NOMO-1 treated with DMSO at 0.1 percent for 48 hours (cell line): Measurements from ENCODE around the gene RNF182.
A peak's percentile ranks its signal among the peaks of the same experiment; 100 is the strongest.
"Not testable (repeated sequence)": the region's sequence is repeated elsewhere in the genome, so short reads cannot be mapped to it uniquely, and the experiment has no call there.

Experiments used
- DNase-seq: peaks from one replicate; lab custom pipeline; 2025; ENCODE audit not compliant: unreplicated experiment; lab: John Stamatoyannopoulos, UW

The RNF182 gene, protein sequence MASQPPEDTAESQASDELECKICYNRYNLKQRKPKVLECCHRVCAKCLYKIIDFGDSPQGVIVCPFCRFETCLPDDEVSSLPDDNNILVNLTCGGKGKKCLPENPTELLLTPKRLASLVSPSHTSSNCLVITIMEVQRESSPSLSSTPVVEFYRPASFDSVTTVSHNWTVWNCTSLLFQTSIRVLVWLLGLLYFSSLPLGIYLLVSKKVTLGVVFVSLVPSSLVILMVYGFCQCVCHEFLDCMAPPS

DNA sequence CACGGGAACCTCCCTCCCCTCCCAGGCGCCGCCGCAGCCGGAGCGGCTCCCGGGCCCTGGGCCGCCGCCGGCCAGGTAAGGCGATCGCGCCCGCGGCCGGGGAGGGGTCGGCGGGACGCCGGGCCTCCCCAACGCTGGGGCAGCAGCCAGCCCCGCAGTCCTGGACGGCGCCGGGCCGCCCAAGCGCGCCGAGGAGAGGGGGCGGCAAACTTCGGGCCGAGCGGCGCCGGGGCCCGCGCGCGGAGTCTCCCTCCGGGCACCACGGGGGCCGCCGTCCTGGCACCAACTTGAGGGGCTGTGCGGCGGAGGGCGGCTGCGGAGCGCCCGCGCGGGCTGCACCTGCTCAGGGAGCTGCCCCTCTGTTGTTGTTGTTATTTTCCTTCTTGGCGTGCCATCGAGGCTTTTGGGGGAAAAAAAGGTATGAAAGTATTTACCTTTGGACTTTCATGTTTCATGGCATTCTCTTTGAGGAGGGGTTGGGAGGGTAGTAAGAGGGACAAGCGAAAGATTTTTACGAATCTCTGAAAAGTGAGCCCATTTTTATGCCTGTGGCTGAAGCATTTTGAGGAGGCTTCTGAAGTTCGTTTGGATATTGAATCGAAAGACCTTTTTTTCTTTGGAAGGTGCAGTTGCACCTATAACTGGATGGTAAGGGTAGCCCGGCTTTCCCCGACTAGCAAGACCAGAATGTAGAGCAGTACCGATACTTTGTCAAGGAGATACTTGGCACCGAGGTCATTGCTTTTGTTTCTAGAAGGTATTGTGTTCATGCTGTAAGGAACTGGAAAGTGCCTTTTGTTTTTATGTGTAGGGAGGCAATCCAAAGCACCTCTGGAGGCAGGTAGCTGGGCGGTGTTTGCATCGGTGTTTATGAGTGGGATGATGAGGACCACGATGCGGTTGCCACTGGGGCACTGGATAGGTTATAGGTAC lies at the start of gene RNF182:
Gene RNF182, plus strand, starts transcription at position 4 of the 933 bp plus-strand sequence. CDS start 52,168 bp downstream, outside the sequence.
- peak; percentile 10 for DNase-seq

DNA sequence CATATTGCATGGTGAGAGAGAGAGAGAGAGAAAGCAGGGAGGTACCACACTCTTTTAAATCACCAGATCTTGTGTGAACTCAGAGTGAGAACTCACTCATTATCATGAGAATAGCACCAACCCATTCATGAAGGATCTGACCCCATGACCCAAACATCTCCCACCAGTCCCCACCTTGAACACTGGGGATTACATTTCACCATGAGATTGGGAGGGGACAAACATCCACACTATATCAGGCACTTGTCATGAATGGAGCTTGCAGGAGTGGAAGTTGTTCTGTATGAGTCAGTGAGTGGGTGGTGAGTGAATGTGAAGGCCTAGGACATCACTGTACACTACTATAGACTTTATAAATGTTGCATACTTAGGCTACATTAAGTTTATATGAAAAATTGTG lies 47.7 kb upstream of the RNF182 start:
- no peak for DNase-seq

DNA sequence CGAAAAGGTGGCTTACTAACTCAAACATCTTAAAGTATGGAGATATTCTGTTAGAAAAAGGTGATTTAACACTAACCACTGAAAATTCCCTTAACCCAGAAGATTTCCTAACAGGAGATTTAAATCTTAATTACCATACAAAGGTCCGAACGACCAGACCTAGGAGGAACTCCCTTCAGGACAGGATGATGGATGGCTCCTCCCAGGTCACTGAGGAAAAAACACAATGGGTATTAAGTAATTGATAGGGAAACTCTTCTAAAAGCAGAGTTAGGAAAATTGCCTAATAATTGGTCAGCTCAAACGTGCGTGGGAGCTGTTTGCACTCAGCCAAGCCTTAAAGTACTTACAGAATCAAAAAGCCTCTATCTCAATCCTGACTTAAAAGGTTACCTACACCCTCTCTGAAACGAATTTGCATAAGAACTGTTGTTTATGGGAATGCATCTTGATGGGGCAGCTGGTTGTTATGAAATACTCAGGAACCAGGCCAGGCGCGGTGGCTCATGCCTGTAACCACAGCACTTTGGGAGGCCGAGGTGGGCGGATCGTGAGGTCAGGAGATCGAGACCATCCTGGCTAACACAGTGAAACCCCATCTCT lies 44.6 kb upstream of the RNF182 start:
- DNase-seq, result not testable (repeated sequence)

DNA sequence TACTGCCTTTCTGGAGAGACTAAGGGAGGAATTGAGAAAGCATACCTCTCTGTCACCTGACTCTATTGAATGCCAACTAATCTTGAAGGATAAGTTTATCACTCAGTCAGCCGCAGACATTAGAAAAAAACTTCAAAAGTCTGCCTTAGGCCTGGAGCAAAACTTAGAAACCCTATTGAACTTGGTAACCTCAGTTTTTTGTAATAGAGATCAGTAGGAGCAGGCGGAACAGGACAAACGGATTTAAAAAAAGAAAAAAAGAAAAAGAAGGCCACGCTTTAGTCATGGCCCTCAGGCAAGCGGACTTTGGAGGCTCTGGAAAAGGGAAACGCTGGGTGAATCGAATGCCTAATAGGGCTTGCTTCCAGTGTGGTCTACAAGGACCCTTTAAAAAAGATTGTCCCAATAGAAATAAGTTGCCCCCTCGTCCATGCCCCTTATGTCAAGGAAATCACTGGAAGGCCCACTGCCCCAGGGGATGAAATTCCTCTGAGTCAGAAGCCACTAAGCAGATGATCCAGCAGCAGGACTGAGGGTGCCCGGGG lies 43.1 kb upstream of the RNF182 start:
- DNase-seq, result no peak

DNA sequence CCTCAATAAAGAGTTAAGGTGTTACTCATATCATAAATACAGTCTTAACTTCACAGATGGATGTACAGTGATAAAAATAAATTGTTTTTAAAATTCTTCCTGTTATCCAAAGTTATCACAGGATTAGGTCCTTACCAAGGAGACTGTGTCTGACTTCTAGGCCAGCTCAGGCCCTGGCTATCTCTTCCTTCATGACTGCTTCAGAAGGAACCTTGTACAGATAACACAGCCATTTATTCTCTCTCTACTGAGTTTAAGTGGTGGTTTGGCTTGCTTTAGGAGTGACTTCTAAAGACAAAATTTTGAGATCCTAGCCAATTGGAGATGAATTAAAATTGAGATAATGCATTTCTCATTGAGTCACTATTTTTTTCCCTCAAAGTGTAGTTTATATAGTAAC lies 40.8 kb upstream of the RNF182 start:
- no peak for DNase-seq

DNA sequence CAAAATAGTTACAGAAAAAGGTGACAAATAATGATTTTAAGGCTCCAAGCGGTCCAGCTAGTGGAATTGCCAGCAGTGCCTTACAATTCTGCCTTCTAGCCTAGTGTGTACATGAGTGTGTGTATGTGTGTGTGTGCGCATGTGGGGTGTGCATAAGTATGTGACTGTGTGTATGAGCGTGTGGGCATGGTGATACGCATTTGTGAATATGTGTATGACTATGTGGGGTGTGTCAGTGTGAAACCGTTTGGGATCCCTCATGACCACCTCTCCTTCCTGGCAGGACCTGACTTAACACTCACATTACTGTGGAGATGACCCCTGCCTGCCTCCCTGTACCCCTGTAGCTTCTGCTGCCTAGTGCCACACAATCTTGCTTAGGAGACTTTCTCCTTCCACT lies 40.4 kb upstream of the RNF182 start:
- DNase-seq, result no peak

DNA sequence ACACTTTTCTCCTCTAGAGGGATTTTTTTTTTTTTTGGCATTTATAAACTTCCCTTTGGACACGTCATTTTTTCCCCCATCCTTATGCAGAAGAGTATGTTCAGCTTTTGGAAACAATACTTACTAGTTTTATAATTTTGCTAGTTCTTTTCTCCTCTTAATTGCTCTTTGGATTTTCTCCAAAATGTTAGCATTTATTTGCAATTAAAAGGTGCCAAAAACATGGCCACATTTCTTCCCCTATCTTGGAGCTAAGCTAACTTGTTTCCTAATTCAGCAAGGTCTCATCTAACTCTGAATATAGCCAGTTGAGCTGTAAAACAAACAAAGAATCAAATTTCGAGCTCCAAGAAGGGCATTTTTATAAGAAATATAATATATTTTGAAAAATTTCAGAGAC lies 39.2 kb upstream of the RNF182 start:
- no peak for DNase-seq

DNA sequence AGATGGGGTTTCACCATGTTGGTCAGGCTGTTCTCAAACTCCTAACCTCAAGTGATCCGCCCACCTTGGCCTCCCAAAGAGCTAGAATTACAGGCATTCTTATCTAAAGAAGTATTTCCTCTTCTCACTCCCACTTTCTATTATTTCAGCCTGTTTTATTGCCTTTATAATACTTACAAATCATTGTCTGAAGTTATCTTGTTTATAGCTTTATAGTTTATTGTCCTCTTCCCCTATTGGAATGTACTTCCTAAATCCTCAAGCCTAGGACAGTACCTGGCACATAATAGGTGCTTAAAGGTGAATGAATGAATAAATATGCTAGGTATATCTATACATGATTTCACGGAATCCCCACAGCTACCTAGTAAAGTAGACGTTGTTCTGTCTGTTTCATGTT lies 37.8 kb upstream of the RNF182 start:
- DNase-seq, result no peak

DNA sequence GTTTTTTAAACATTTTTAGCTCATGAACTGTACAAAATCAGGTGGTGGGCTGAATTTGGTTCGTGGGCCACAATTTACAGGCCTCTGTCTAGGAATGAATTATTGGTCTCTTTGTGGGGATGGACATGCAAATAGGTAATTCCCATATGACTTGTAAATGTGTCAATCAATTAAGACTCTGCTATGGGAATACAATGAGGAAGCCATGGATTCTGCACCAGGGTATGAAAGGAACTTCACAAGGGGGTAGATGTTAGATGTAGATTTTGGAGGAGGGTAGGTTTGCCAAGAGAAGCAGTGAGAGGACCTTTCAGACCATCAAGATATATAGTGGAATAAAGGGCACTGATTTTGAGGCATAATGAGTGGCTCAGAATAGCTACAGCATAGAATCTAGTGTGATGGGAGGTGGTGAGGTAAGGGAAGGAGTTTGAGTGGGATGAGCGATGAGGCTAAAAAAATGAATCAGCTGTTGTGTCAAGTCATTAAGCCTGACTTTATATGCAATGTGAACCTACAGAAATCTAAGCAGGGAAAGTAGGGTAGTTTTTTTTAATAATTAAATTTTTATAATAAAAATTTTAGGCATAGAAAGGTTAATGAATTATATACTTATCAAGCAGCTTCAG lies 32.6 kb upstream of the RNF182 start:
- no peak for DNase-seq

DNA sequence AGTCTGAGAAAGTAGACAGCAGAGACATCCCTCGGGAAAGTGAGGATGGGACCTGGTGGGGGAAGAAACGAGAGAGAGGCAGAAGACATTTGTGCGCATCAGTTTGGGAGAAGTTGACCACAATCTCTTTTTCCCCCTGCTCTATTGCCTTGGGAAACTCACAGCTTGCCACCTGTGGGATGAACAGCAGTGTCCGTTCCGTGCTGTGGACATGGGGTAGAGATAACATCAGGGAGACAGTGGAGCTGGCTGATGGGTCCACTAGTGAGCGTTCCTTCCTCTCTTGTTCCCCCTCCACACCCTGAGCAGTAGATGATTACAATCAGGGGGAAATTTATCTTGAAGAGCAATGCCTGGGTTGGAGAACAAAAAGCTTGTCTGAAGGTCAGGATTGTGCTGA lies 21.8 kb upstream of the RNF182 start:
- DNase-seq, result no peak

DNA sequence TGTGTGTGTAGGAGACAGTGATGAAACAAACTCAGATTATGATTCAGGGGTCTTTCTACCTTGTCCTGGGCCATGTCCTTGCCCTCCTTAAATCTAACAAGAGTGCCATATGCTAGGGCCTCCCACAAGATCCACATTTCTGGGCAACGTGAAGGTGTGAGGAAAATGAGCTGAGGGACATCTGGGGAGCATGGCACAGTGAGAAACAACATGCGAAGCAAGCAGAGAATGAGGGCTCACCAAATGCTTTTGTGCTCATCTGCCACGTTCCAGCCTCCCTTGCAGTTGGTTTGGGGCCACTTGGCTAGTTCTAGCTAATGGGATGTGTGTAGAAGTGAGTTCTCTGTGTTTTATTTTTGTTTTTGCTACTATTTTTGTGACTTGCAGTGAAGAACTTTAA lies 21.4 kb upstream of the RNF182 start:
- no peak for DNase-seq

DNA sequence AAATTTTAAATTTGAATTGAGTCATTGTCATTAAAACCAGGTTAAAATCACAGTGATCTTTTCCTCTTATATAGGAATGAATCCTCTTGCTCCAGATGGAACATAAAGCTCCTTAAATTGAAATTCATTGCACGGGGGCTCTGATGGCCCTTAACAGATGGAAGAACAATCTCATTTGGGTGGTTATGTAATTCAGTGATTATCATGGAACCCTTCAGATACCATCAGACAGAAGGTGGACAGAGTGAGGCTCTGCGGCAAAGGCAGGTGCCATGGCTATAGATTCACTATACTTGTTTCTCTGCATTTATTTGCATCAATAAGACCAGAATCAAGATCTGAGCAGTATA lies 17.8 kb upstream of the RNF182 start:
- DNase-seq, result no peak

DNA sequence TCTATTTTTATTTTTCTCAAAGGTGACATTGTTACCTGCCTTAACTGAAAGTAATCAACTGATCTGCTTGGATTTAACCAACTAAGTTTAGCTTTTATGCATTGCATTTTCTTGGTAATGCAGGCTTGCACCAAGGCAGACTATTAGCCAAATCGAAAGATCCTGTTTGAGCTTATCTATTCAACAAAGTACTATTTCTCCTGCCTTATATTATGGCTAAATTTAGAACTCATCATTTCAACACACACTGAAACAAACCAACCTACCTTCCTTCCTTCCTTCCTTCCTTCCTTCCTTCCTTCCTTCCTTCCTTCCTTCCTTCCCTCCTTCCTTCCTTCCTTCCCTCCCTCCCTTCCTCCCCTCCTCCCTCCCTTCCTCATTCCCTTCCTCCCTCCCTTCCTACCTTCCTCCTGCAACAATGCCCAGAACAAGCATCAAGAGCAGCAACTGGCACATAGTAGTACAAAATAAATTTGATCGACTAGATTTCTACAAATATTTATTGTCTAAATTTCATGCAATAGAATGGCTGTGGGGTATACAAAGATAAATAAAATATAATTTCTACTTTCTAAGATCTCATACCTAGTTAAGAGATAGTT lies 17.0 kb upstream of the RNF182 start:
- DNase-seq, result no peak

DNA sequence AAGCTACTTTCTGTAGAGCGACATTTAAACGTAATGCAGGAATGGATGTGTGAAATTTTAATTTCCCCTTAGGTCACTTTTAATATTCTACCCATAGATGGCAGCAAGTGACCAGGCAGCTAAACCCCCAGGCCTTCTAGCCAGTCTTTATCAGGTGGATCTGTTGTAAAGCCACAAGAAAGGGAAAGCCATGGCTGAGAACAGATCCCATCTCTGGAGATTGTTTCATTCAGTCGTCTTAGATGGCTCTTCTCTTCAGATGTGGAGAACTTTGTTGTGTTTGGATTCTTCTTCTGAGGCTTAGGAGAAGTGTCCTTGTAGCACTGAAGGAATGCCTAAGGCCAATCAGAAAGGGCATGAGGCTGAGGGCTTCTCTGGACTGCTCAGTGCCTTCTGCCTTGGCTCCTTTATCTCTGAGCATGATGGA lies 15.8 kb upstream of the RNF182 start:
- peak; percentile 71 for DNase-seq

DNA sequence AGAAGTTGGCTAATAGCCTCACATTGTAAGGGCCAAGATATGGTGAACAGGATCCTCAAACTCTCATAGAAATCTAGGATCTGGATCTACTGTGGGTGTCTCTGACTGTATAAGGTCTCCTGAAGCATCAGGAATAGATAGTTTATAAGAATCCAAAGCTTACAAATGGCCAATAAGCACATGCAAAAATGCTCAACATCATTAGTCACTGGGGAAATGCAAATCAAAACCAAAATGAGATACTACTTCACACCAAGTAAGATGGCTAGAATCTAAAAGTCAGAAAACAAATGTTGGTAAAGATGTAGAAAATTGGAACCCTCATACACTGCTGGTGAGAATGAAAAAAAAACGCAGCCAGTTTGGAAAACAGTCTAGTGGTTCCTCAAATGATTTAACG lies 14.3 kb upstream of the RNF182 start:
- DNase-seq, result no peak

DNA sequence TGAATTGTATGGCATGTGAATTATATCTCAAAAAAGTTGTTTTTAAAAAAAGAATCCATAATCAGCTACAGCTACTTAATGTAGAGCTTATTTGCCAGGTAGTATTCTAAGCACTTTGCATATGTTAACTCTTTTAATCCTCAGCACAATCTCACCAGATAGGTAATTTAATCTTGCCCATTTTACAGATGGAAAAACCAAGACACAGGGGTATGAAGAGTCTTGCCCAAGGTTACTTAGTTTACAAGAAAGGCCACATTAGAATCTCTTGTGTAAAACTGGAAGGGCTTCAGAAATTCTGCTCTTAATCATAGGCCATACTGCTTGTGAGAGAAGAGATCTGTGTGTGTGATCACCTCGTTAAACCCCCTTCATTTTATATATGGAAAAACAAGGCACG lies 13.4 kb upstream of the RNF182 start:
- no peak for DNase-seq

DNA sequence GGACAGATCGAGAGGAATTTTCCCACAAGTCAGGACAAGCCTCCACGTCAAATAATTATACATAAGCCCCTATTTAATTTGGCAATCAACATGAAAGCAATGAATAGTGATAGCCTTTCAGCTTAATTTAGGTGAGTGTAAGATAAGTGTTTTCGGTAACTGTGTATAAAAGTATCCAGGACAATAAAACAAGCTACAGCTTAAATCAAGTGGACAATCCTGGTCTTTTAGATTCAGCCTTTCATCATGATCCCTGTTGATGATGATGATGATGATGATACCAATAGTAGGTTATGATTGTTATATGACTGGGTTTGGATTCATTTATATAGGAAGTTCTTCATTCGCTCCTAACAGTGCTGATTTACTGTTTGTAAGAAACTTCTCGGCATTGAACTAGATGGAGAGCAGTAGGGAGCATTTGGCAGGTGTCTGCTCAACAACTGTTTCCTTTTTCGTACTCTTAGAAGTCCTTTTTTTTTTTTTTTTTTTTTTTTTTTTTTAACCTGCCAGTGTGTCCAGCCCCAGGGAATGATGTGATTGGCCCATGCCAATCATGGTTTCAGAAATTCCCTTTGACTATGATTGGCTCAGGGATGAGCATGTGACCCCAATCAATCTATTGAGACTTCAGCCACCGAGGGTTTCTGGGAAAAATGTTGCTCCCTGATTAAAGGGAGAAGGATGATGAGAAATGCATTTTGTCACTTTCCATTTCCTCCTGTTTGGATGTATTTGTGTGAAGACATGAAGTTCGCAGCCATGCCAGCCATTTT lies 11.3 kb upstream of the RNF182 start:
- DNase-seq, result no peak

DNA sequence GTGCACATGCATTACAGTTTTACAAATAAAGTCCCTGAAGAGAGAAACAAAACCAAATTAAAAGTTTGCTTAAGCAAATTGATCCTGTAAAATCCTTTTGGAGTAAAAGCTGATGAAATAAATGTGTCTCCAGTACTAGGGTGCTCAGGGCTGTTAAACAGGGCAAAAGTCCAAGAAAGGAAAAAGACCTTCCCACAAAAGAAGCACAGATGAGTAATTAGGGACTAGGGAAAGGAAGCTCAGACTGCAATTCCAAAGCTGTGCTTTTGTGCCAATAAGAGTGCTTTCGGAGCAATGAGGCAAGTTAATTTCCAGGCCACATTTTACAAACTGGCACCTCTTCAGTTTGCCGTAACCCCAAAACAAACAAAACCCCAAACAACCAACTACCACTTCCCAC lies 10.4 kb upstream of the RNF182 start:
- DNase-seq, result no peak

DNA sequence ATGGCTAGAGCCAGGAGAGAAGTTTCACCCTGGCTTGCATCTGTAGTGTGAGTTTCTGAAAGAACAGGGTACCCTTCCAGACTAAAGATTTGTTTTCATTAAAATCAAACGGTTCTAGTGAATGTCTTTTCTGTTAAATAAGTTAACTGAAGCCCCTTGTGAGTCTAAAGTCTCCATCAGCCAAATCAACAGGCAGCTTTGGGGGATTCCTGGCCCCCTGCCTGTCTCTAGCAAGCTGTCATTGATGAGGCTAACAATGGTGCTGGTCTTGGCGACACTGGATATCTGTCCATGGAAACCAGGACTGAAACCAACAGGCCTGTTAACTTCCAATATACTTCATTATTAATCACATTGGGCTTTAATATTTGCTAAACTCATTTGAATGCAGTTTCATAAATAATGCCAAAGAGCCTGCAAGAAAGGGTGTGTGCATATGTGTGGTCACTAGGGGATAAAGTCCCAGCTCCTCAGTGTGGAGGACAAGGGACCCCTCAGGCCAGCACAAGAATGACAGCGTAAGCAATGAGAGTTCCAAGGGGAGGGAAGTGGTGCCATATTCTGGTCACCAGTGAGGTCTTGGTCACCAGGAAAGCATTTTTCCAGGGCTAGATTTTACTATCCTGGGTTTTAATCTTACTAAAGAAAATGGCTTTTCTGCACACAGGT lies 9.1 kb upstream of the RNF182 start:
- no peak for DNase-seq
